Gastroesophageal sphincter (tissue), 3 donors: ENCODE data around the gene MKNK2.

Experiments
- POLR2AphosphoS5 ChIP-seq: sonication (generic); formaldehyde crosslinking; IDR thresholded peaks from one replicate; pipeline ENCODE4 v1.6.1; 2017; ENCODE audit warnings: antibody characterized with exemption
- TF ChIP-seq, protein P1 (sequence below), 4 experiments: fragments of 200-600 bp in 2 of 4; fragments of 450-650 bp in 2 of 4; sonication (generic) in 1 of 4; IDR thresholded peaks; one replicate each; pipeline ENCODE4 v1.5.1; 2017 to 2019; ENCODE audit warnings: antibody characterized with exemption in 4 of 4, mild to moderate bottlenecking in 2 of 4, moderate library complexity in 2 of 4

DNA sequence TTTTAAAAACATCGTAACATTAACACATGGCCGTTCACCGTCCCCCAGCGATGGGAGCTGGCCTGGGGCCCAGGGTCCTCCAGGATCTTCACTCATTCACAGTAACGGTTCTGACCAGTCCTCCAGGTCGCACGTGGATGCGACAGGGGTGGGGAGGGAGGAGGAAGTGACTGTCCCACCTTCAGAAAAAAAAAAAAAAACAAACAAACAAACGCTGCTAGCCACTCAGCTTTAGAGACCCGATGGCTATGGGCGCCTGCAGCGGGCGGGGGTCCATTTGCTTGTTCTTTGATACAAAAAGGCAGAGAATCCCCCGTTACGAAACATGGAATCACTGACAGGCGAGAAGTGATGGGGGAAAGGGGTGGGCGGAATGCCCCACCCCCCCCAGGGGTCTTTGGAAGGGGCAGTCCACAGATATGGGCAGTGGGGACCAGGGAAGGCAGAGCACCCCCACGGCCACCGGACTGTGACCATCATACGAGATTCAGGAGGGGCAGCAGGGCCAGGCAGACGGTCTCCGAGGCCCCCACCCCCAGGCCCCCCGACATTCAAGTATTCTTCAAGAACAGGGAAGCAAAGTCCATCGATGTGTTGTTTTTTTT is 13.3 kb downstream of the MKNK2 start:
- no peak for TF ChIP-seq POLR2AphosphoS5
- TF ChIP-seq, protein P1, sequence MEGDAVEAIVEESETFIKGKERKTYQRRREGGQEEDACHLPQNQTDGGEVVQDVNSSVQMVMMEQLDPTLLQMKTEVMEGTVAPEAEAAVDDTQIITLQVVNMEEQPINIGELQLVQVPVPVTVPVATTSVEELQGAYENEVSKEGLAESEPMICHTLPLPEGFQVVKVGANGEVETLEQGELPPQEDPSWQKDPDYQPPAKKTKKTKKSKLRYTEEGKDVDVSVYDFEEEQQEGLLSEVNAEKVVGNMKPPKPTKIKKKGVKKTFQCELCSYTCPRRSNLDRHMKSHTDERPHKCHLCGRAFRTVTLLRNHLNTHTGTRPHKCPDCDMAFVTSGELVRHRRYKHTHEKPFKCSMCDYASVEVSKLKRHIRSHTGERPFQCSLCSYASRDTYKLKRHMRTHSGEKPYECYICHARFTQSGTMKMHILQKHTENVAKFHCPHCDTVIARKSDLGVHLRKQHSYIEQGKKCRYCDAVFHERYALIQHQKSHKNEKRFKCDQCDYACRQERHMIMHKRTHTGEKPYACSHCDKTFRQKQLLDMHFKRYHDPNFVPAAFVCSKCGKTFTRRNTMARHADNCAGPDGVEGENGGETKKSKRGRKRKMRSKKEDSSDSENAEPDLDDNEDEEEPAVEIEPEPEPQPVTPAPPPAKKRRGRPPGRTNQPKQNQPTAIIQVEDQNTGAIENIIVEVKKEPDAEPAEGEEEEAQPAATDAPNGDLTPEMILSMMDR (IDR thresholded peaks at IDR 0.05): no peak
